DMS53 (cell line): ENCODE results near the gene SEC23A.
A peak's percentile ranks its signal among the peaks of the same experiment; 100 is the strongest.
"Not testable (repeated sequence)": the region's sequence is repeated elsewhere in the genome, so short reads cannot be mapped to it uniquely, and the experiment has no call there.

Experiments used
- DNase-seq: peaks from one replicate; lab custom pipeline; 2025; lab: John Stamatoyannopoulos, UW

Gene SEC23A

GRCh38 chr14:39029789-39030188 lies 73.2 kb downstream of the SEC23A start:
- DNase-seq, result no peak

GRCh38 chr14:39028620-39029019 lies 74.4 kb downstream of the SEC23A start:
- no peak for DNase-seq

- DNase-seq, result peak; percentile 14
These were observed 77.0 kb downstream of the SEC23A start for GRCh38 chr14:39025810-39026627.

GRCh38 chr14:39025250-39025809 lies 77.7 kb downstream of the SEC23A start:
- DNase-seq, result peak; percentile 6

- DNase-seq, result peak; percentile 62
These were observed 78.8 kb downstream of the SEC23A start for GRCh38 chr14:39023939-39024871.

- DNase-seq, result peak; percentile 69
These were observed 85.7 kb downstream of the SEC23A start for GRCh38 chr14:39017096-39018016.

- peak; percentile 11 for DNase-seq
These were observed 86.3 kb downstream of the SEC23A start for GRCh38 chr14:39016733-39017095.

GRCh38 chr14:39015964-39016577 lies 87.0 kb downstream of the SEC23A start:
- DNase-seq, result no peak

- peak; percentile 68 for DNase-seq
These were observed 87.6 kb downstream of the SEC23A start for GRCh38 chr14:39015360-39015961.

- DNase-seq, result no peak
These were observed 88.6 kb downstream of the SEC23A start for GRCh38 chr14:39014460-39014859.

GRCh38 chr14:39008965-39009364 lies 94.1 kb downstream of the SEC23A start:
- DNase-seq, result not testable (repeated sequence)

GRCh38 chr14:39006721-39007410 lies 96.2 kb downstream of the SEC23A start:
- DNase-seq, result no peak

- DNase-seq, result no peak
These were observed 97.8 kb downstream of the SEC23A start for GRCh38 chr14:39005044-39005880.

- no peak for DNase-seq
These were observed 103.1 kb downstream of the SEC23A start for GRCh38 chr14:38999949-39000348.

- no peak for DNase-seq
These were observed 108.3 kb downstream of the SEC23A start for GRCh38 chr14:38994731-38995130.

GRCh38 chr14:38993981-38994380 lies 109.1 kb downstream of the SEC23A start:
- DNase-seq, result no peak

- DNase-seq, result peak; percentile 4
These were observed 110.8 kb downstream of the SEC23A start for GRCh38 chr14:38992067-38992844.

- DNase-seq, result no peak
These were observed 111.7 kb downstream of the SEC23A start for GRCh38 chr14:38991299-38991698.
